ENCODE data around the gene LOXHD1. TPM values are rescaled to one million over a fixed set of nuclear protein-coding genes. Genes with fewer than 3 reads are reported as not detected.

The LOXHD1 gene
- total and polyA plus RNA-seq, 2 donors (not counting 1 experiment from before 2014, with no cell fraction given): not detected

GRCh38 chr18:46615720-46616119 is 41.3 kb downstream of the LOXHD1 start:
- H3K27me3 Mint-ChIP-seq: peaks cover 7% of the 10 kb centered on the region
- no peak overlapping the region for H3K4me3 Mint-ChIP-seq
- Histone ChIP-seq H3K4me2 (replicated peaks; ENCODE audit: low read depth, low read length, poor library complexity, severe bottlenecking) (no peak overlapping the region), H3K79me2 (ENCODE audit: control insufficient read depth, insufficient read depth, low read length) (no peaks in the 10 kb centered on the region), H3K9me3 (ENCODE audit: control extremely low read depth in 1 of 3, control insufficient read depth in 2 of 3, insufficient read depth in 1 of 3, low read length in 2 of 3) (no peaks in the 10 kb centered on the region), H3K4me1 (ENCODE audit: control insufficient read depth in 2 of 2, insufficient read depth in 2 of 2, low read length in 2 of 2) (no peaks in the 10 kb centered on the region), H3K27me3 (replicated peaks in 1 of 4; ENCODE audit: control extremely low read depth in 1 of 4, control insufficient read depth in 3 of 4, insufficient read depth in 4 of 4, low read length in 3 of 4) (peaks cover 0 to 6% (median 2%) of the 10 kb centered on the region in 4 experiments), H3K27ac (ENCODE audit: low read length in 2 of 2) (no peak overlapping the region), H3K36me3 (replicated peaks in 1 of 2; ENCODE audit: control extremely low read depth in 1 of 2, control insufficient read depth in 1 of 2, extremely low read depth in 1 of 2, insufficient read depth in 2 of 2, low read length in 1 of 2) (no peaks in the 10 kb centered on the region), H3K4me3 (ENCODE audit: control extremely low read depth in 1 of 5, extremely low read depth in 1 of 5, insufficient read depth in 1 of 5, low read depth in 2 of 5, low read length in 4 of 5) (no peak overlapping the region), H3K9ac (ENCODE audit: low read length) (no peak overlapping the region), H2AFZ (ENCODE audit: insufficient read depth, low read depth, low read length, poor library complexity, severe bottlenecking) (no peak overlapping the region), H4K20me1 (ENCODE audit: control insufficient read depth, insufficient read depth, low read length, poor library complexity, severe bottlenecking) (no peaks in the 10 kb centered on the region)
- H3K9me3 Mint-ChIP-seq (ENCODE audit: insufficient read depth): no peaks in the 10 kb centered on the region
- TF ChIP-seq CTCF (IDR thresholded peaks at IDR 0.05): no peak
- no peak for TF ChIP-seq EZH2 (IDR thresholded peaks at IDR 0.05; ENCODE audit: borderline replicate concordance, insufficient read depth, low read depth, low read length, poor library complexity, severe bottlenecking)
- ATAC-seq (ENCODE audit: low read depth) (no peak), DNase-seq (no peak)
- H3K4me1 Mint-ChIP-seq: no peaks in the 10 kb centered on the region
- ChIA-PET CTCF (no interaction called here), POLR2A (no interaction called here)
- no peak overlapping the region for H3K27ac Mint-ChIP-seq
- intact Hi-C loops (cut with micrococcal nuclease): no loop called here

- no peaks in the 10 kb centered on the region for H3K4me1 Mint-ChIP-seq
- no peaks in the 10 kb centered on the region for H3K9me3 ChIP-seq (ENCODE audit: control extremely low read depth in 1 of 3, control insufficient read depth in 2 of 3, insufficient read depth in 1 of 3, low read length in 2 of 3)
- no peaks in the 10 kb centered on the region for H3K79me2 ChIP-seq (ENCODE audit: control insufficient read depth, insufficient read depth, low read length)
- POLR2A ChIA-PET: no interaction called here
- ATAC-seq (ENCODE audit: low read depth): no peak
- no peak overlapping the region for H3K27ac ChIP-seq (ENCODE audit: low read length in 2 of 2)
- H4K20me1 ChIP-seq (ENCODE audit: control insufficient read depth, insufficient read depth, low read length, poor library complexity, severe bottlenecking): no peaks in the 10 kb centered on the region
- TF ChIP-seq CTCF (IDR thresholded peaks at IDR 0.05) (no peak), EZH2 (IDR thresholded peaks at IDR 0.05; ENCODE audit: borderline replicate concordance, insufficient read depth, low read depth, low read length, poor library complexity, severe bottlenecking) (no peak)
- H3K36me3 ChIP-seq (replicated peaks in 1 of 2; ENCODE audit: control extremely low read depth in 1 of 2, control insufficient read depth in 1 of 2, extremely low read depth in 1 of 2, insufficient read depth in 2 of 2, low read length in 1 of 2): no peaks in the 10 kb centered on the region
- H2AFZ ChIP-seq (ENCODE audit: insufficient read depth, low read depth, low read length, poor library complexity, severe bottlenecking): no peak overlapping the region
- no peak overlapping the region for H3K4me3 ChIP-seq (ENCODE audit: control extremely low read depth in 1 of 5, extremely low read depth in 1 of 5, insufficient read depth in 1 of 5, low read depth in 2 of 5, low read length in 4 of 5)
- no peak overlapping the region for H3K27ac Mint-ChIP-seq
- WGBS (ENCODE audit: insufficient coverage): 0% methylated on average over 2 of the region's 2 CpGs
- CTCF ChIA-PET: no interaction called here
- H3K4me3 Mint-ChIP-seq: no peak overlapping the region
- intact Hi-C loops (cut with micrococcal nuclease): no loop called here
- no peak for DNase-seq
- no peaks in the 10 kb centered on the region for H3K4me1 ChIP-seq (ENCODE audit: control insufficient read depth in 2 of 2, insufficient read depth in 2 of 2, low read length in 2 of 2)
- H3K27me3 Mint-ChIP-seq: peaks cover 22% of the 10 kb centered on the region
- no peak overlapping the region for H3K4me2 ChIP-seq (replicated peaks; ENCODE audit: low read depth, low read length, poor library complexity, severe bottlenecking)
- H3K9ac ChIP-seq (ENCODE audit: low read length): no peak overlapping the region
- no peaks in the 10 kb centered on the region for H3K9me3 Mint-ChIP-seq (ENCODE audit: insufficient read depth)
- H3K27me3 ChIP-seq (replicated peaks in 1 of 4; ENCODE audit: control extremely low read depth in 1 of 4, control insufficient read depth in 3 of 4, insufficient read depth in 4 of 4, low read length in 3 of 4): peaks cover 0 to 2% (median 0%) of the 10 kb centered on the region in 4 experiments
Measured at GRCh38 chr18:46609048-46609447, 48.0 kb downstream of the LOXHD1 start.

Measured in B cell (primary cell).